SH-SY5Y (cell line): ENCODE results near the gene MAD2L1BP.

Experiments
- GATA2 ChIP-seq: IDR thresholded peaks from 2 replicates; pipeline ENCODE4 v1.6.1; 2011; ENCODE audit warnings: mild to moderate bottlenecking, low read depth, low read length
- GATA3 ChIP-seq: IDR thresholded peaks from 2 replicates; pipeline ENCODE4 v1.6.1; 2011; ENCODE audit warnings: low read depth, mild to moderate bottlenecking, low read length, moderate library complexity

- TF ChIP-seq GATA2 (no peak), GATA3 (no peak)
These were observed 34.4 kb downstream of the MAD2L1BP start for GRCh38 chr6:43669922-43670622.
